Measurements from ENCODE around the gene TLR2.
"Not testable (repeated sequence)": the region's sequence is repeated elsewhere in the genome, so short reads cannot be mapped to it uniquely, and the experiment has no call there.

The TLR2 gene

GRCh38 chr4:153661908-153662307 is 22.2 kb upstream of the TLR2 start:
- Histone ChIP-seq H3K9me3 (ENCODE audit: insufficient read depth, low read length) (no peaks in the 10 kb centered on the region), H3K9ac (ENCODE audit: low read length) (no peak overlapping the region), H3K4me3 (ENCODE audit: low read length) (no peak overlapping the region), H3K36me3 (replicated peaks; ENCODE audit: low read depth, low read length) (no peaks in the 10 kb centered on the region), H3K4me1 (ENCODE audit: low read length) (no peaks in the 10 kb centered on the region), H3K4me2 (ENCODE audit: low read length) (no peak overlapping the region), H3K79me2 (ENCODE audit: low read length) (no peaks in the 10 kb centered on the region), H4K20me1 (ENCODE audit: insufficient read depth, low read length) (no peaks in the 10 kb centered on the region), H3K27ac (ENCODE audit: low read length) (no peak overlapping the region), H2AFZ (ENCODE audit: low read depth, low read length) (no peak overlapping the region), H3K27me3 (ENCODE audit: low read depth, low read length) (0 out of 2 replicates have a peak, but pooled peaks cover 8% of the 10 kb centered on the region)
- TF ChIP-seq CTCF (IDR thresholded peaks at IDR 0.05; ENCODE audit: low read depth, low read length), result no peak

- Histone ChIP-seq H3K27ac (ENCODE audit: low read length) (no peak overlapping the region), H3K36me3 (replicated peaks; ENCODE audit: low read depth, low read length) (no peaks in the 10 kb centered on the region), H3K4me1 (ENCODE audit: low read length) (no peaks in the 10 kb centered on the region), H2AFZ (ENCODE audit: low read depth, low read length) (no peak overlapping the region), H3K9me3 (ENCODE audit: insufficient read depth, low read length) (no peaks in the 10 kb centered on the region), H3K4me2 (ENCODE audit: low read length) (no peak overlapping the region), H3K79me2 (ENCODE audit: low read length) (no peaks in the 10 kb centered on the region), H3K27me3 (ENCODE audit: low read depth, low read length) (peaks cover 6% of the 10 kb centered on the region; the same call in 1 of the 2 replicates), H3K9ac (ENCODE audit: low read length) (no peak overlapping the region), H4K20me1 (ENCODE audit: insufficient read depth, low read length) (no peaks in the 10 kb centered on the region), H3K4me3 (ENCODE audit: low read length) (no peak overlapping the region)
- no peak for TF ChIP-seq CTCF (IDR thresholded peaks at IDR 0.05; ENCODE audit: low read depth, low read length)
- no peak for TF ChIP-seq EZH2phosphoT487 (IDR thresholded peaks at IDR 0.05; ENCODE audit: low read depth)
Measured at GRCh38 chr4:153663667-153664066, 20.4 kb upstream of the TLR2 start.

- not testable (repeated sequence) for H3K9me3 ChIP-seq (ENCODE audit: insufficient read depth, low read length); H3K4me3 ChIP-seq (ENCODE audit: low read length); H3K27ac ChIP-seq (ENCODE audit: low read length); H3K9ac ChIP-seq (ENCODE audit: low read length); H3K79me2 ChIP-seq (ENCODE audit: low read length); H3K4me1 ChIP-seq (ENCODE audit: low read length); H3K4me2 ChIP-seq (ENCODE audit: low read length); H3K36me3 ChIP-seq (replicated peaks; ENCODE audit: low read depth, low read length); H2AFZ ChIP-seq (ENCODE audit: low read depth, low read length); H4K20me1 ChIP-seq (ENCODE audit: insufficient read depth, low read length)
- H3K27me3 ChIP-seq (ENCODE audit: low read depth, low read length), result peaks cover 11% of the 10 kb centered on the region; the same call in 1 of the 2 replicates
Measured at GRCh38 chr4:153666505-153666904, 17.6 kb upstream of the TLR2 start.

GRCh38 chr4:153668647-153669046 is 15.4 kb upstream of the TLR2 start:
- no peaks in the 10 kb centered on the region for H3K4me1 ChIP-seq (ENCODE audit: low read length)
- peaks cover 11% of the 10 kb centered on the region; the same call in 1 of the 2 replicates for H3K27me3 ChIP-seq (ENCODE audit: low read depth, low read length)
- no peaks in the 10 kb centered on the region for H3K36me3 ChIP-seq (replicated peaks; ENCODE audit: low read depth, low read length)
- no peak overlapping the region for H3K4me3 ChIP-seq (ENCODE audit: low read length)
- no peak overlapping the region for H3K4me2 ChIP-seq (ENCODE audit: low read length)
- no peak overlapping the region for H2AFZ ChIP-seq (ENCODE audit: low read depth, low read length)
- H3K9ac ChIP-seq (ENCODE audit: low read length), result no peak overlapping the region
- TF ChIP-seq EZH2phosphoT487 (IDR thresholded peaks at IDR 0.05; ENCODE audit: low read depth) (no peak), CTCF (IDR thresholded peaks at IDR 0.05; ENCODE audit: low read depth, low read length) (no peak)
- H3K9me3 ChIP-seq (ENCODE audit: insufficient read depth, low read length), result 0 out of 2 replicates have a peak, but pooled peaks cover under 1% of the 10 kb centered on the region
- no peaks in the 10 kb centered on the region for H4K20me1 ChIP-seq (ENCODE audit: insufficient read depth, low read length)
- no peaks in the 10 kb centered on the region for H3K79me2 ChIP-seq (ENCODE audit: low read length)
- no peak overlapping the region for H3K27ac ChIP-seq (ENCODE audit: low read length)

GRCh38 chr4:153669838-153670237 is 14.2 kb upstream of the TLR2 start:
- no peaks in the 10 kb centered on the region for H3K36me3 ChIP-seq (replicated peaks; ENCODE audit: low read depth, low read length)
- H4K20me1 ChIP-seq (ENCODE audit: insufficient read depth, low read length), result no peaks in the 10 kb centered on the region
- H3K9me3 ChIP-seq (ENCODE audit: insufficient read depth, low read length), result peaks cover 10% of the 10 kb centered on the region; the same call in 1 of the 2 replicates
- H3K4me2 ChIP-seq (ENCODE audit: low read length), result no peak overlapping the region
- no peak overlapping the region for H3K4me3 ChIP-seq (ENCODE audit: low read length)
- H3K79me2 ChIP-seq (ENCODE audit: low read length), result no peaks in the 10 kb centered on the region
- no peak overlapping the region for H3K27ac ChIP-seq (ENCODE audit: low read length)
- TF ChIP-seq CTCF (IDR thresholded peaks at IDR 0.05; ENCODE audit: low read depth, low read length) (no peak), EZH2phosphoT487 (IDR thresholded peaks at IDR 0.05; ENCODE audit: low read depth) (no peak)
- no peak overlapping the region for H2AFZ ChIP-seq (ENCODE audit: low read depth, low read length)
- H3K27me3 ChIP-seq (ENCODE audit: low read depth, low read length), result peaks cover 11% of the 10 kb centered on the region; the same call in 1 of the 2 replicates
- H3K4me1 ChIP-seq (ENCODE audit: low read length), result no peaks in the 10 kb centered on the region
- no peak overlapping the region for H3K9ac ChIP-seq (ENCODE audit: low read length)

All from OCI-LY3 (cell line).